ENCODE results near the gene IFNAR2.
"Not testable (repeated sequence)": the region's sequence is repeated elsewhere in the genome, so short reads cannot be mapped to it uniquely, and the experiment has no call there.

Gene IFNAR2

DNA sequence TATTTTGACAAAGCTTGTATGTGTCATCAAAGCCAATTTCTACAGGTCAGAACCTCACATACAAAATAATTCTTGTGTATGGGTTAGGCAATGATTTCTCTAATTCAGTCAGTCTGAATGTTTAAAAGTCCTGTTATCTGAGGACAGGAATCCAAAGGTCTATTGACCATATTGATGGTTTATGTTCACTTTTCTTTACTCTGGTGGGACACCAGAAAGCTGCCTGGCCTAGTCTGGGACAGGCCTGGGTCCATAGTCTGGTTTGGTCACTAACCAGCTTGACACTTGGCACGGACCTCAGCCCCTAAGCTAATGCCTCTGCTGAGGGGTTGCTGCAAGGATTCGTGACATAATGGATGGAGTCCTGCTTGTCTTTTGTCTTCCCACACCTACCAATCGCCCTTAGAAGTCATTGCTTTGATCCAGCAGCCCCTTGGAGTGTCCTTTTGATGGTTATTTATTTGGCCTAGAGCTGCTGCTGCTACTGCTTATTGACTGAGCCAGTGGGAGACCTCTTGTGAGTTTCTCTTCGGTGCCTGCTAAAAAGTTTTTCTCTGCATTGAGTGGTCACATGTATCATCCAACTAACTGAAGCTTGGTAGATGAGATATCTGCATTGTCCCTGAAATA lies 15.7 kb downstream of the IFNAR2 start:
- no peak for DNase-seq

DNA sequence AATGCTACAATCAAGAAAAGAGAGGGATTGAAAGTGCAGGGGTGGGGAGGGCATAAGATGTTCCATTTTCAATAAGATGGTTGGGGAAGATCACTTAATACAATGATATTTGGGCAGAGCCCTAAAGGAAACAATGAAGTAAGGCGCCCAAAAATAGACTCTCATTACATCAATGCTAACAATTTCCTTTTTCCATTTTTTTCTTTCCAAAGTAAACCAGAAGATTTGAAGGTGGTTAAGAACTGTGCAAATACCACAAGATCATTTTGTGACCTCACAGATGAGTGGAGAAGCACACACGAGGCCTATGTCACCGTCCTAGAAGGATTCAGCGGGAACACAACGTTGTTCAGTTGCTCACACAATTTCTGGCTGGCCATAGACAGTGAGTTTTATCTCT lies 16.8 kb downstream of the IFNAR2 start:
- no peak for DNase-seq

GRCh38 chr21:33246963-33247362 lies 17.2 kb downstream of the IFNAR2 start:
- no peak for DNase-seq

DNA sequence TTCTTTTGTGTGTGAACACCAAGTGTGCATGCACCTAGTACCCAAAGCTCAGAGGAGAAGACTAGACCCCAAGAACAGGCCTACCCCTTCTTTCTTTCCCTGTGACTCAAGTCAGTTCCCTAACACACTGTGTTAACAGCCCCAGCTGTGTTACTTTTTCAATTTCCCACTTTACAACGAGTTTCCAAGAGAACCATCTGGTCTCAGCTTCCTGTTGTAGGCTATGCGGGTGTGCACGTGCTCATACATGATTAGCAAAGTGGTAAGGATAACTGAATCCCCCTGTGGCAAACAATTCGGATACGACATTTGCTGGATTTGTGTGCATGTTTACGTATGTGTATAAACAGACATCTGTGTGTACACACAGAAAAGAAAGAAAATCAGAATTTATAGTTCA lies 17.9 kb downstream of the IFNAR2 start:
- no peak for DNase-seq

DNA sequence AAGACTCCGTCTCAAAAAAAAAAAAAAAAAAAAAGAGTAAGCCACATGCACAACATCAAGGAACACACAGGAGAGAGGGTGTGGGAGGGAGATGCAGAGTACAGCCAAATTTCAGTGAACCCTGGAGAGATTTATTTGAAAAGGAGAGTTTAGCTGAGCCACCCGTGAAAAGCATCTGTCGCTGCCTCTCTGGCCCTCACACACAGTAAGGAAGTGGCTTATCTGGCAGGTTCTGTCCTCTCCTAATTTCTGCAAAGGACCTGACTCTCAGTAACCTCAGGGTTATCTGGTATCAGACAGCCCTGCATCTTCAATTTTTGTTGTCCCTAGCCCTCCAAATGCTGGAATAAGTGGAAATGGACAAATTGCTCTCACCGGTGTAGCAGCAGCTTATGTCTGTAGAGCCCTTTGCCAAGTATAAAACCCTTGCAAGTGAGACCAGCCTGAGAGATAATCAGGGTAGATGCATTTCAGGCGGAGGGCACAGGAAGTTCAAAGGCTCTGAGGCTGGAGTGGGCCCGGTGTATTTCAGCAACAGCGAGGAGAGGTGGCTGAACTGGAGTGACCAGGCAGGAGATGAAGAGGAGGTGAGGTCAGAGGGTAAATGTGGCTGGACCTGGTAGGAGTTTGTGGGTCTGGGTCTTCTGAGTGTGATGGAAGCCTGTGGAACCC lies 19.7 kb downstream of the IFNAR2 start:
- no peak for DNase-seq

GRCh38 chr21:33251119-33251518 lies 21.4 kb downstream of the IFNAR2 start:
- DNase-seq: no peak

DNA sequence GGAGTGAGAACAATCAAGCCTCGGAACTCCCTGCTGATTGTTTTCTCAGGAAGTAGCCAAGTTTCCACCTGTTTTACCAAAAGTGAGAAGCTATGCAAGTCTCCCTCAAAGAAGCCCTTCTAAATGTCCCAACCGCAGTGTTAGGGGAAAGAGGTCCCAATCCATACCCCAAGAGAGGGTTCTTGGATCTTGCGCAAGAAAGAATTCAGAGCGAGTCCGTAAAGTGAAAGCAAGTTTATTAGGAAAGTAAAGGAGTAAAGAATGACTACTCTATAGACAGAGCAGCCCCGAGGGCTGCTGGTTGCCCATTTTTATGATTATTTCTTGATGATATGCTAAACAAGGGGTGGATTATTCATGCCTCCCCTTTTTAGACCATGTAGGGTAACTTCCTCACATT lies 23.6 kb downstream of the IFNAR2 start:
- DNase-seq: not testable (repeated sequence)

DNA sequence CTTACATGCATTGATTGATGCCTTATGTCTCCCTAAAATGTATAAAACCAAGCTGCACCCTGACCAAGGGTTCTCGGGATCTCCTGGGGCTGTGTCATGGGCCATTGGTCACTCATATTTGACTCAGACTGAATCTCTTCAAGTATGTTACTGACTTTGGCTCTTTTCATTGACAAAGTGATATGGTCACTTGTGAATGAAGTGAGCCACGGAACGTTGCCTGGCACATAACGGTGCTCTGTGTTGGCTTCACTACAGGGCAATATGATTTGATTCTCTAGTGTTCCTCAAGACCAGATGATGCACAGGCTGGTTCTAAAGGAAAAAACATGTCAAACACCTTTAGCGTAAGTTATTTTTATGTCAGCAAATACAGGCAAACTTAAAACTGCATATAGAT lies 25.0 kb downstream of the IFNAR2 start:
- no peak for DNase-seq

DNA sequence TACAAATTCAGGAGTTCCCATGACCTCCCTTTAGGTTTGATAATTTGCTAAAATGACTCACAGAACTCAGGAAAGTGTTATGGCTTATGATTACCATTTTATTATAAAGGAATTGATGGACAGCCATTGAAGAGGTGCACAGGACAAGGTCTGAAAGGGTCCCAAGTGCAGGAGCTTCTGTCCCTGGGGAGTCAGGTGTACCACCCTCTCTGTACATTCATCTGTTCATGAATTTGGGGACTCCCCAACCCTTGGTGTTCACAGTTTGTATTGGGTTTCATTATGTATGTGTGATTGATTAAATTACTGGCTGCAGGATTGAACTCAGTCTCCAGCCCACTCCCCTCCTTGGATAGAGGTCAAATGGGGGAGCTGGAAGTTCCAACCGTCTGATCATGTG lies 25.7 kb downstream of the IFNAR2 start:
- DNase-seq: no peak

DNA sequence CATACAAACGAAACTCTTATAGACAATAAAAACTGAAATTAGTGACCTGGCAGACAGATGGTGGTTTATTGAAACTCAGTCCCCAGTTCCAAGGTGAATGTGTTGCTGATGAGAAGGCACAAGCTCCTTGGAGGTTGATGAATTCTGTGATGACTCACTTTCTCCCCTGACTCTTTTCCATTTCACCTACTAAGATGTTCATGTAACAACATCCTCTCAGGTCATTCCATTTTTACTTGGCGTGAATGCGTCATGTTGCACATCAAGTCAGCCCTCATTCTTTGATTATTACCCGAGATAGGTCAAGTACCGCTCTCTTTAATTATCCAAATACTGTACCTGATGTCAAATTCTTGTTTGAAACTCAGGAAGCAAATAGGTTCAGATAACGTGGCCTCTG lies 26.3 kb downstream of the IFNAR2 start:
- DNase-seq: no peak

GRCh38 chr21:33257094-33257803 lies 27.5 kb downstream of the IFNAR2 start:
- no peak for DNase-seq

DNA sequence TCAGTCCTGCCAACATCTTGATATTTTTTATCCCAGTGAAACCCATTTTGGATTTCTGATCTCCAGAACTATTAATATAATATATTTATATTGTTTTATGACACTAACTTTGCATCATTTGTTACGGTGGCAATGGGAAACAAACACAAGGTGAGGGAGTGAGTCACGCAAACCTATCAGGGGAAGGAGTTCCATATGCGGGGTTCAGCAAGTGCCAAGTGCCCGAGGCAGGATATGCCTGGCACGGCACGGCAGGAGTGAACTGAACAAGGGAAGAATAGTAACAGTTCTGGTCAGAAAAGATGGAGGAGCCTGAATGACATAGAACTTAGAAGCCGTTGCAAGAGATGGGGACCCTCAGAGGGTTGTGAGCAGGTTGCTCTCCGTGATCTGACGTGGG lies 28.7 kb downstream of the IFNAR2 start:
- no peak for DNase-seq

DNA sequence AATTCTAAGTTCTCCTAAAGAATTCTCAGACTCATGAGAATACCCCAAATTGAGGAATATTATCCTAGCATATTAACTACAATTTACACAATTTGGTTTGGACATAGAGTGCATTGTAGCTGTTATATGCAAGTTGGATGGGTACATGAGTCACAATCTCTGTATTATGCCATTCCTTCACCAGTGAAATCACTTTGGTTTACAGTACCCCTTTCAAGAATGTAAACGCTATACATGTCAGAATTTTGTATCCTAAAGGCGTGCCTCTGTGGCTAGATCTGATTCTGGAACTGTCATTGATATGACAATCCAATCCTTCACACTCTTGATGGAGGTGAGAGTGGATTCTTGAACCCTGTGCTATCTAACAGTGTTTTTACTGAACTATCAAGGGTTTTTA lies 29.7 kb downstream of the IFNAR2 start:
- DNase-seq: no peak

DNA sequence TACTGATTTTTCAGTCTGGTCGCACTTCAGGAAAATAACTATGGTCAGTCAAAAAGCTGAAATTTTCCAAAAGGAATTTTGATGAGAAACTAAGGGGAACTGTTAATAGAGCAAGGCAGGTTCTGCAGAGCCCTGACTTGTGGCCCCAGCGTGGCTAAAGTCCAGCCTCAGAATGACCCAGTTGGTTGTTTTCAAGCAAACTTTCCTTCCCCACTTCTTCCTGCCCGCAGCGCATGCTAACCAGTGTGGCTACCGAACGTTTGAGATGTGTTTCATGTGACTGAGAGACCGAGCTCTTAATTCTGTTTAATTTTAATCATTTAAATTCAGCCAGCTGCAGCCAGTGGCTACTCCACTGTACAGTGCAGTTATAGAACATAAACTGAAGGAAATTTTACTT lies 30.3 kb downstream of the IFNAR2 start:
- DNase-seq: no peak

DNA sequence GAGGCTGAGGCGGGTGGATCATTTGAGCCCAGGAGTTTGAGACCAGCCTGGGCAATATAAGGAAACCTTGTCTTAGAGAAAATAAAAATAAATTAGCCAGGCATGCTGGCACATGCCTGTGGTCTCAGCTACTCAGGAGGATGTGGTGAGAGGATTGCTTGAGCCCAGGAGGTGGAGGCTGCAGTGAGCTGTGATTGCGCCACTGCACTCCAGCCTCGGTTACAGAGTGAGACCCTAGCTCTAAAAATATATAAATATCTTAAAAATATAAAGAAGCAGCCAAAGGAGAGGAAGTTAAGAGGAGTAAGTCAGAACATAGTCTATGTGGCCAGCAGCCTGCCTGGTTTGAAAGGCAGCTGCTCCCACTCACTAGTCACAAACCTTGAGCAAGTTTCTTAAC lies 31.9 kb downstream of the IFNAR2 start:
- no peak for DNase-seq

- DNase-seq: no peak
Observed at GRCh38 chr21:33262921-33263320, 33.2 kb downstream of the IFNAR2 start.

DNA sequence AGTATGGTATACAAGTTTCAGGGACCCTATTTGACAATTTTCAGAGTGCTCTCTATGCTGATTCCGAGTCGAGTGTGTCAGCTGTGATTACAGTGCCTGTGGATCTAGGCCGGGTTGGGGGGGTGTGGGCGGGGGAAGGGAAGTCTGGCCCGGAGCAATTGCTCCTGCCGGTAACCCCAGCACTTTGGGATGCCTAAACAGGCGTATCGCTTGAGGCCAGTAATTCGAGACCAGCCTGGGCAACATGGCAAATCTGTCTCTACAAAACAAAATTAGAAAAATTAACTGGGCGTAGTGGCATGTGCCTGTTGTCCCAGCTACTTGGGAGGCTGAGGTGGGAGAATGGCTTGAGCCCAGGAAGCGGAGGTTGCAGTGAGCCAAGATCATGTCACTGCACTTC lies 34.8 kb downstream of the IFNAR2 start:
- no peak for DNase-seq

- no peak for DNase-seq
Observed at GRCh38 chr21:33265664-33266049, 35.9 kb downstream of the IFNAR2 start.

DNA sequence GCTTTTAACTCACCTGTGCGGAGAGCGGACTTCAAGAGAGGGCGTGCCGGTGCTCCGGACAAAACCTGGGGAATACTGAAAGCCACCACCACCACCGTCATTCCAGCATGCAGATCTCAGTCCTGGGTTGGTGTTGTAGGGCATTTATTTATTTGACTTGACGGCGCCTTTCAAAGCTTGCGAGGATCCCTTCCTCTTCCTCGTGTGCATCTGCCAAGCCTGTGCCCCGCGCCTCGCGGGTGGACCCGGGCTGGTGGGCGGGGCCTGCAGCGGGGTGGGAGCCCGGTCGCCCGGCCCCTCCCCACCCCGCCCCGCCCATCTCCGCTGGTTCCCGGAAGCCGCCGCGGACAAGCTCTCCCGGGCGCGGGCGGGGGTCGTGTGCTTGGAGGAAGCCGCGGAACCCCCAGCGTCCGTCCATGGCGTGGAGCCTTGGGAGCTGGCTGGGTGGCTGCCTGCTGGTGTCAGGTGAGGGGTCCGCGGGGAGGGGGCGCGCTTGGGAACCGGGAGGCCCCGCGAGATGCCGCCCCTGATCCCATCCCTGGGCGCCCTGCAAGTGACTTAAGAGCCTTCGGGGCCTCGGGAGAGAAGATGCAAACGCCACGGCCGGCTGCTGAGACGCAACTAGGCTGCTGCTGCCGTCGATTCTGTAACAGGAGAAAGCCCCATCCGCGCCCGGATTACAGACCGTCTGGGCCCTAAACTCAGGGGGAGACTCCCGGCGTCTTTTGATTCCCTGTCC lies 36.5 kb downstream of the IFNAR2 start, which contains the start of gene IL10RB:
IL10RB (plus strand) TSS at position 318 of the 739 bp plus-strand sequence; CDS start at position 417, 99 bp downstream.
- DNase-seq: no peak

- no peak for DNase-seq
Observed at GRCh38 chr21:33266789-33267135, 37.0 kb downstream of the IFNAR2 start.

- DNase-seq: no peak
Observed at GRCh38 chr21:33267250-33267649, 37.5 kb downstream of the IFNAR2 start.

- no peak for DNase-seq
Observed at GRCh38 chr21:33268393-33268736, 38.6 kb downstream of the IFNAR2 start.

- no peak for DNase-seq
Observed at GRCh38 chr21:33268737-33269441, 39.2 kb downstream of the IFNAR2 start.
